Measurements from ENCODE around the gene CRYBG2.
A peak's percentile ranks its signal among the peaks of the same experiment; 100 is the strongest.
"Not testable (repeated sequence)": the region's sequence is repeated elsewhere in the genome, so short reads cannot be mapped to it uniquely, and the experiment has no call there.

Gene CRYBG2

DNA sequence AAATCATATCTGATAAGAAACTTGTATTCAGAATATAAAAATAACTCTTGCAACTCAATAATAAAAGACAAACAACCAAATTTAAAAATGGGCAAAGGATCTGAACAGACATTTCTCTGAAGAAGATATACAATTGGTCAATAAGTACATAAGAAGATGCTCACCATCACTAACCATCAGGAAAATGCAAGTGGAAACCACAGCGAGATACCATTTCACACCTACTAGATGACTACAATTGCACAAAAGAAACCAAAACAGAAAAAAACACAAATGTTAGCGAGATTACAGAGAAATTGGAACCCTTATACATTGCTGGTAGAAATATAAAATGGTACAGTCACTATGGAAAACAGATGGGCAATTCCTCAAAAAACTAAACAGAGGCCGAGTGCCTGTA lies 30.1 kb upstream of the CRYBG2 start:
- no peak for FAIRE-seq
- DNase-seq (ENCODE audit: insufficient read length, low spot score), result no peak
- TF ChIP-seq POLR2A (IDR thresholded peaks at IDR 0.05; ENCODE audit: low read depth, low read length) (no peak), POU2F2 (IDR thresholded peaks at IDR 0.05; ENCODE audit: low read depth, low read length) (no peak), POLR2AphosphoS5 (IDR thresholded peaks at IDR 0.05; ENCODE audit: low read depth, low read length) (no peak), PAX5 (IDR thresholded peaks at IDR 0.05; ENCODE audit: insufficient read depth, low read length, severe bottlenecking) (no peak), SPI1 (IDR thresholded peaks at IDR 0.05; ENCODE audit: low read depth, low read length) (no peak), TAF1 (IDR thresholded peaks at IDR 0.05; ENCODE audit: low read depth, low read length) (no peak)

DNA sequence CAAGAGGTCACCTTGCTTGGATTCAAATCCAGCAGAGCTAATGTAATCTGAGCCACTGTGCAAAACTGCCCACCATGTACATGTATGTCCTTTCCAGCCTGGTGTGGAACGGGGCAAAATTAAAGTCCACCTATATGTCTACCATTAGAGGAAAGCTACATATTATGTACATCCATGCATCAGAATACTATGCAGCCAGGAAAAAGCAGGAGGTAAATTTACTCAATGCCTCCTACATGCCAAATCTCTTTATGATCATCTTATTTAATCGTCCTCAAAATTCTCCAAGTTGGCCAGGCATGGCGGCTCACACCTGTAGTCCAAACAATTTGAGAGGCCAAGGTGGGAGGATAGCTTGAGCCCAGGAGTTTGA lies 24.9 kb upstream of the CRYBG2 start:
- no peak for TF ChIP-seq POLR2AphosphoS5 (IDR thresholded peaks at IDR 0.05; ENCODE audit: low read depth, low read length)
- no peak for TF ChIP-seq POU2F2 (IDR thresholded peaks at IDR 0.05; ENCODE audit: low read depth, low read length)
- no peak for TF ChIP-seq PAX5 (IDR thresholded peaks at IDR 0.05; ENCODE audit: insufficient read depth, low read length, severe bottlenecking)
- TF ChIP-seq SPI1 (IDR thresholded peaks at IDR 0.05; ENCODE audit: low read depth, low read length), result no peak
- no peak for TF ChIP-seq POLR2A (IDR thresholded peaks at IDR 0.05; ENCODE audit: low read depth, low read length)
- no peak for TF ChIP-seq TAF1 (IDR thresholded peaks at IDR 0.05; ENCODE audit: low read depth, low read length)
- DNase-seq (ENCODE audit: insufficient read length, low spot score) (no peak), FAIRE-seq (no peak)

DNA sequence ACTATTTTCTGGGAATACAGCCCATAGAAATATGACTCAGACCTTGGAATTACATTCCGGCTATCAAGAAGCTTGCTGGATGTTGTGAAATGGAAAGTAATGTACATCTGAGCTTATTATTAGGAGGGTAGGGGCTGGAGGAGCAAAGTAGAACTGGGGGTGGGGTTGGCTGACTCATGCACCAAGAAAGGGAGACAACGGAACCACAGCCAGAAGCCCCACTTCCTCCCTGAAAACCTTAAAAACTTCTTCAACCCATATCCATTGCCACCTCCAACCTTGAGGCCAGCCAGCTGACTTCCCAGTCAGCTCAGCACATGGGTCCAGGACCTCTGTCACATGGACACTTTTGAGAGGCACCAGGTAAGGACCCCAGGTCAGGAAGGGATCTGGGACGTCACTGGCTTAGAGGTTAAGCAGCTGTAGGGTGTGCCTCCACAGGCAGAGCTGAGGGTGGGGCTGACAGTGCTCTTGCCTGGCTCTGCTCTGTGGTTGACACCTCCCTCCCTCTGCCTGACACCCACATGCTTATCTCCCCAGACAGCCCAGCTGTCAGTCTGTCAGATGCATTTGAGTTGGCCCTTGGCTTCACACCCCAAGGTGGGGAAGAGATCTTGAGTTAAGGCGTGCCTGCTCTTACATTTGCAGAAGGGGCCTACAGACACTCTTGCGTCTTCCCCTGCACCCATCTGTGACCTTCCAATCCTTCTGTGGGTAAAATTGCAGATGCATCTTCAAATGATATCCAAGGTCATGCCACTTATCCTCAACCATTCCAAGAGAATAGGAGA lies 24.4 kb upstream of the CRYBG2 start:
- DNase-seq (ENCODE audit: insufficient read length, low spot score) (peak; percentile 70), FAIRE-seq (peak; percentile 97)
- TF ChIP-seq SPI1 (IDR thresholded peaks at IDR 0.05; ENCODE audit: low read depth, low read length), result peak; percentile 93
- TF ChIP-seq PAX5 (IDR thresholded peaks at IDR 0.05; ENCODE audit: insufficient read depth, low read length, severe bottlenecking), result no peak

DNA sequence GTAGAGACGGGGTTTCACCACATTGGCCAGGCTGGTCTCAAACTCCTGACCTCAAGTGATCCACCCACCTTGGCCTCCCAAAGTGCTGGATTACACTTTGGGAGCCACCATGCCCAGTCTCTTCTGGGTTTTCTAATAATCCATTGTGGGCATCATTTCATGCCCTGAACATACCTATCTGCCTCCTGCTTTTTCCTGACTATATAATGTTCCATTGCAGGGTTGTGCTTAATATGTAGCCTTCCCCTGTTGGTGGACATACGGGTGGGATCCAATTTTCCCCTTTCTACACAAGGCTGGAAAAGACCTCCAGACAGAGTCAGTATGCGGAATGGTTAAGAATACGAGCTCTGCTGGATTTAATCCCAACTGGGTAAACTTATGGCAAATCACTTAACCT lies 22.1 kb upstream of the CRYBG2 start:
- TF ChIP-seq PAX5 (IDR thresholded peaks at IDR 0.05; ENCODE audit: insufficient read depth, low read length, severe bottlenecking), result no peak
- no peak for TF ChIP-seq TAF1 (IDR thresholded peaks at IDR 0.05; ENCODE audit: low read depth, low read length)
- TF ChIP-seq SPI1 (IDR thresholded peaks at IDR 0.05; ENCODE audit: low read depth, low read length), result no peak
- TF ChIP-seq POU2F2 (IDR thresholded peaks at IDR 0.05; ENCODE audit: low read depth, low read length), result no peak
- TF ChIP-seq POLR2AphosphoS5 (IDR thresholded peaks at IDR 0.05; ENCODE audit: low read depth, low read length), result no peak
- no peak for TF ChIP-seq POLR2A (IDR thresholded peaks at IDR 0.05; ENCODE audit: low read depth, low read length)
- FAIRE-seq (no peak), DNase-seq (ENCODE audit: insufficient read length, low spot score) (no peak)

DNA sequence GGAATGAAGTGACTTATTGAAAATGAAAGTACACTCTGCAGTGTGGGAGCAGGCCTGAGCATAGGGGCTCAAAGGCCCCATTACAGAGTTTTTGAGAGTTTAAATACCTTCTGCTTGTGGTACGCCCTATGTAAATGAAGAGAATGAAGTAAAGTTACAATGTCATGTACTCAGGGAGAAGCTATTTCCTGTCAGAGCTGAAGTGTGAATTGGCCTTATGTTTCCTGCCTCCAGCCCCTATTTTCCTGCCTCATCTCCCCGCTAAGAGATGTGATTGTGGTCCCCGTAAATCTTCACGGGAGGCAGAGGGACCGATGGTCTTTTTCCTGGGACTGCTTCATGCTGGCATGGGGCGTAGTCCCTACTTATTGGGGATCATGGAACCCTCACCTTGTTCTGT lies 21.2 kb upstream of the CRYBG2 start:
- FAIRE-seq (peak; percentile 84), DNase-seq (ENCODE audit: insufficient read length, low spot score) (no peak)
- TF ChIP-seq POLR2A (IDR thresholded peaks at IDR 0.05; ENCODE audit: low read depth, low read length), result no peak
- TF ChIP-seq PAX5 (IDR thresholded peaks at IDR 0.05; ENCODE audit: insufficient read depth, low read length, severe bottlenecking), result no peak
- TF ChIP-seq TAF1 (IDR thresholded peaks at IDR 0.05; ENCODE audit: low read depth, low read length), result no peak
- no peak for TF ChIP-seq SPI1 (IDR thresholded peaks at IDR 0.05; ENCODE audit: low read depth, low read length)
- no peak for TF ChIP-seq POU2F2 (IDR thresholded peaks at IDR 0.05; ENCODE audit: low read depth, low read length)
- no peak for TF ChIP-seq POLR2AphosphoS5 (IDR thresholded peaks at IDR 0.05; ENCODE audit: low read depth, low read length)

DNA sequence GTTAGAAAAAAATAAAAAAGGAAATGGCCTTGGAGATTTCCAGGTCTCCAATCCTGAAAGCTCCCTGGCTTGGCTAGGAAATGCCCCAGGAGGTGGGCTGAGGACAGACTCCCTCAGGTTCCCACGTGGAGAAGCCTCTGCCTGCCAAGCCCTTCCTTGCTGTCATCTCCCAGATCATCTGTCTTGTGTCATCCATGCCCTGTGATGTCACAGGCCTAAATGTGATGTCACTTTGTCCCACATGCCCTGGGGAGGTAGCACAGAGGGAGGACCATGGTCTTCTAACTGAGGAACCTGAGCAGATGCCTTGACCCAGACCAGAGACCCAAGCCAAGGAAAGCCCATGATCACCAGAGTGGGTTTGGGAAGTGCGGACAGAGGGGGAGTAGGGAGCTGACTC lies 20.4 kb upstream of the CRYBG2 start:
- not testable (repeated sequence) for DNase-seq (ENCODE audit: insufficient read length, low spot score)
- FAIRE-seq, result peak; percentile 92

DNA sequence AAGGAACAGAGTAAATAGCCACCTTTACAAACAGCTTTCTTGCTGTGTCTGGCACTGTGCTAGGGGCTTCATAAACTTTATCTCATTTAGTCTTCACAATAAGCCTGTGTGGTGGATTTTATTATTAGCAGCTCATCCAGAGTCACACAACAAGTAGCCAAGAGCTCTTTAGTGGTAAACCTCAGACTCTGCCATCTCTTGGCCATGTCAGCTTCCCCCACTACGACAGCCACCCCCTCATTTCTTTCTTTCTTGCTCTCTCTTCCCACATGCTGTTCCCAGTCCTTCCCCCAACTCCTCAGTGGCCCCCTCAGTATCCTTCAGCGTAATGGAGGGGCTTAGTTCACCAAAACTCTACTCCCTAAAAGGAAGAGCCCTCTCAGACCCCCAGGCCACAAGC lies 19.9 kb upstream of the CRYBG2 start:
- TF ChIP-seq POU2F2 (IDR thresholded peaks at IDR 0.05; ENCODE audit: low read depth, low read length) (no peak), PAX5 (IDR thresholded peaks at IDR 0.05; ENCODE audit: insufficient read depth, low read length, severe bottlenecking) (no peak), TAF1 (IDR thresholded peaks at IDR 0.05; ENCODE audit: low read depth, low read length) (no peak), POLR2AphosphoS5 (IDR thresholded peaks at IDR 0.05; ENCODE audit: low read depth, low read length) (no peak)
- peak; percentile 38 for FAIRE-seq
- no peak for DNase-seq (ENCODE audit: insufficient read length, low spot score)

DNA sequence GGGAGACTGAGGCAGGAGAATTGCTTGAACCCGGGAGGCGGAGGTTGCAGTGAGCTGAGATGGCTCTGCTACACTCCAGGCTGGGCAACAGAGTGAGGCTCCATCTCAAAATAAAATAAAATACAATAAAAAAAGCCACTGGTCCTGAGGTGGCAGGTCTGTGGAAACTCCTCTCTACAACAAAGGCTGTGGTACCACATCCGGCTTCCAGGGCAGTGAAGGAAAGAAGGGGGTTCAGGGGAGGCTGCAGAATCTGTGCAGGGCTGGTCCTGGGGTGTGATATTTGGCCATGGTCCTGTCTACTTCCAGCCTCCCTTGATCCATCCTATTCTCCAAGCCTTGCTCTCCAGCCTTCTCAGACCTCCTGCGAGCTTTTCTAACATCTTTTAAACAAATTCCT lies 19.4 kb upstream of the CRYBG2 start:
- TF ChIP-seq POLR2A (IDR thresholded peaks at IDR 0.05; ENCODE audit: low read depth, low read length), result no peak
- no peak for TF ChIP-seq POU2F2 (IDR thresholded peaks at IDR 0.05; ENCODE audit: low read depth, low read length)
- no peak for TF ChIP-seq PAX5 (IDR thresholded peaks at IDR 0.05; ENCODE audit: insufficient read depth, low read length, severe bottlenecking)
- no peak for TF ChIP-seq POLR2AphosphoS5 (IDR thresholded peaks at IDR 0.05; ENCODE audit: low read depth, low read length)
- no peak for TF ChIP-seq TAF1 (IDR thresholded peaks at IDR 0.05; ENCODE audit: low read depth, low read length)
- no peak for TF ChIP-seq SPI1 (IDR thresholded peaks at IDR 0.05; ENCODE audit: low read depth, low read length)
- DNase-seq (ENCODE audit: insufficient read length, low spot score) (no peak), FAIRE-seq (no peak)

DNA sequence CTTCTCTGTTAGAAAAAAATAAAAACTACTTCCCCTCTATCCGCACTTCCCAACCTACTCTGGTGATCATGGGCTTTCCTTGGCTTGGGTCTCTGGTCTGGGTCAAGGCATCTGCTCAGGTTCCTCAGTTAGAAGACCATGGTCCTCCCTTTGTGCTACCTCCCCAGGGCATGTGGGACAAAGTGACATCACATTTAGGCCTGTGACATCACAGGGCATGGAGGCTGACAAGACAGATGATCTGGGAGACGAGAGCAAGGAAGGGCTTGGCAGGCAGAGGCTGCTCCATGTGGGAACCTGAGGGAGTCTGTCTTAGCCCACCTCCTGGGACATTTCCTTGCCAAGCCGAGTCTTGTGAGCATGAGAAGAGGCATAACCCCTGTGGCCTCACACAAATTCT lies 18.7 kb upstream of the CRYBG2 start, which contains the start of gene ZNF683:
Gene ZNF683, minus strand, starts transcription at position 140 of the 400 bp plus-strand sequence. CDS start 4,179 bp downstream, outside the sequence.
- FAIRE-seq, result not testable (repeated sequence)

DNA sequence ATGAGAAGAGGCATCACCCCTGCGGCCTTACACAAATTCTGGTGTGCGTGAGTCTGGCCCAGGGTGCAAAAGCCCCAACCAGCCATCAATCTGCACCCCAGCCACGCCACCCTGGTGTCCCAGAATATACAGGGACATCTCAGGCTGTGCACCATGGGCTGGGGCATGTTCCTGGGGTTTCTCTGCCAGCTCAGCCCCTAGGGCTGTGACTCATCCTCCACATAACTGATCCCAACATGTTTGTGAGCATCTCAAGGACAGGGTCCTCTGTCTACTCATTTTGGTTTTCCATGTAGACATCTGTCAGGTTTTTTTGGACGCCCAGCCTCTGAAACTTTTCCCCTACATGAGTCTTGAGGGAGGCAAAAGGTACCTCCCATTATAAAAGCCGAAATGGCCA lies 18.1 kb upstream of the CRYBG2 start:
- no peak for DNase-seq (ENCODE audit: insufficient read length, low spot score)
- no peak for FAIRE-seq
- no peak for TF ChIP-seq SPI1 (IDR thresholded peaks at IDR 0.05; ENCODE audit: low read depth, low read length)
- no peak for TF ChIP-seq PAX5 (IDR thresholded peaks at IDR 0.05; ENCODE audit: insufficient read depth, low read length, severe bottlenecking)
- TF ChIP-seq TAF1 (IDR thresholded peaks at IDR 0.05; ENCODE audit: low read depth, low read length), result no peak
- TF ChIP-seq POLR2A (IDR thresholded peaks at IDR 0.05; ENCODE audit: low read depth, low read length), result no peak
- TF ChIP-seq POLR2AphosphoS5 (IDR thresholded peaks at IDR 0.05; ENCODE audit: low read depth, low read length), result no peak
- no peak for TF ChIP-seq POU2F2 (IDR thresholded peaks at IDR 0.05; ENCODE audit: low read depth, low read length)

More for the DNA sequence above, 18.7 kb upstream of the CRYBG2 start, which contains the start of gene ZNF683:
- DNase-seq (ENCODE audit: insufficient read length, low spot score), result not testable (repeated sequence)
